MM.1S (cell line): ENCODE measurements around the gene POLR3GL.

ENCODE experiments used
- CTCF ChIP-seq: fragments of 300-600 bp; sonication (generic); IDR thresholded peaks from 2 replicates; pipeline ENCODE4 v1.5.1; 2016; ENCODE audit warnings: antibody characterized with exemption, low read length, mixed read lengths
- EZH2 ChIP-seq: fragments of 300-600 bp; sonication (generic); optimal IDR thresholded peaks from 2 replicates; pipeline ENCODE3; 2017; ENCODE audit warnings: low read depth, mild to moderate bottlenecking, antibody characterized with exemption, low read length, mixed read lengths
- EZH2phosphoT487 ChIP-seq: fragments of 300-600 bp; sonication (generic); IDR thresholded peaks from 2 replicates; pipeline ENCODE4 v1.6.1; 2018; ENCODE audit warnings: antibody characterized with exemption, low read length

- TF ChIP-seq CTCF (no peak; the same call in 1 of the 2 replicates), EZH2 (no peak), EZH2phosphoT487 (no peak)
Measured at GRCh38 chr1:145997718-145998023, 33.2 kb downstream of the POLR3GL start.
